ENCODE data around the gene NT5M.
"Not testable (repeated sequence)": the region's sequence is repeated elsewhere in the genome, so short reads cannot be mapped to it uniquely, and the experiment has no call there.

NT5M gene

DNA sequence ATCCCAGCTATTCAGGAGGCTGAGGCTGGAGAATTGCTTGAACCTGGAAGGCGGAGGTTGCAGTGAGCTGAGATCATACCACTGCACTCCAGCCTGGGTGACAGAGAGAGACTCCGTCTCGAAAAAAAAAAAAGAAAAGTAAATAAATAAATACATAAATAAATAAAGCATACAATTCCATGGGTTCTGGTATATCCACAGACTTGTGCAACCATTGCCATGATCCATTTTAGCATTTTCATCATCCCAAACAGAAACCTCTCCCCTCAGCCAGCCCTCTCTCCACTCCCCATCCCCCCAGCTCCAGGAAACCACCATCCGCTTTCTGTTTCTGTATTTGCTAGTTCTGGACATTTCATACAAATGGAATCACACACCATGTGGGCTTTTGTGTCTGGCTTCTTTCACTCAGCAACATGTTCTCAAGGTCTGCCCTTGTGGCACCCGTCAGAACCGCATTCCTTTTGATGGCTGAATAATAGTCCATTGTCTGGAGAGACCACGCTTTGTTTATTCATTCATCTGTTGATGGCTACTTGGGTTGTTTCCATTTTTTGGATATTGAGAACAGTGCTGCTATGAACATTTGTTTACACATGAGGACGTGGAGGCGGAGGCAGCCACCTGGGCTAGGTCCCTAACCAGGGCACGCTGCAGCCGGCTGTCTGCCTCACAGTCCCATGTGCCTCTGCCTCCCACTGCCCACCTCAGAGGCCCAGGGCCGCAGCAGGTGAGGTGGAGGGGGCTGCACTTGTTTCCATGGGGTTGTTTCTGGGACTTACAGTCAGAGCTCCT lies 76.2 kb downstream of the NT5M start:
- DNase-seq: no peak

- DNase-seq: no peak
Observed at GRCh38 chr17:17380145-17380925, 77.2 kb downstream of the NT5M start.

GRCh38 chr17:17381446-17382064 lies 78.4 kb downstream of the NT5M start:
- no peak for DNase-seq

DNA sequence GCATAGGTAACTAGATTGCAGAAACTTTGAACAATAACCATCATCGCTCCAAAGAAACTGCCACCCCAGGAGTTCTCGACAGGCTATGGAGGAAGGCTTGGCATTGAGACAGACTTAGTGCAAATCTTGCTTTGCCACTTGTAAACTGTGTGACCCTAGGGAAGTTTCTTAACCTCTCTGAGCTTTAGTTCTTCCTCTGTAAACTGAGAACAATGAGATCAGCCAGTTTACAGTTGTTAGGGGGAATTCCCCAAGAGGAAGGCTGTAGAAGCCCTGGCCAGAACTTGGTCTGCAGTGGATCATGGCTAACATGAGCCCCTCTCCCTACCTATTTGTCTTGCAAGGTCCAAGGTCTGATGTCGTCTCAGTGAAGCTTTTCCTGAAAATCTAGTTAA lies 78.9 kb downstream of the NT5M start:
- no peak for DNase-seq

DNA sequence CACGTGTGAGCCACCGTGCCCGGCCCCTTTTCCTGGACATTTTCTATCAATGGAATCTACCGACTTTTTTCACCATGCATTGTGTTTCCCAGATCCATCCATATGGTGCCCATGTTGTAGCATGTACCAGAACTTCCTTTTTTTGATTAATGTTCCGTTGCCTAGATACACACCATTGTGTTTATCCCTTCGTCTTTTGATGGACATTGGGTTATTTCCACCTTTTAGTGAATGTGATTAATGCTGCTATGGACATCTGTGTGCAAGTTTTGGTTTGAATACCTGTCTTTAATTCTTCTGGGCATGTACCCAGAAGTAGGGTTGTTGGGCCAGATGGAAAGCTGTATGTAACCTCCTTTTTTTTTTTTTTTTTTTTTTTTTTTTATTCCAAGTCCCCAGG lies 79.8 kb downstream of the NT5M start:
- no peak for DNase-seq

DNA sequence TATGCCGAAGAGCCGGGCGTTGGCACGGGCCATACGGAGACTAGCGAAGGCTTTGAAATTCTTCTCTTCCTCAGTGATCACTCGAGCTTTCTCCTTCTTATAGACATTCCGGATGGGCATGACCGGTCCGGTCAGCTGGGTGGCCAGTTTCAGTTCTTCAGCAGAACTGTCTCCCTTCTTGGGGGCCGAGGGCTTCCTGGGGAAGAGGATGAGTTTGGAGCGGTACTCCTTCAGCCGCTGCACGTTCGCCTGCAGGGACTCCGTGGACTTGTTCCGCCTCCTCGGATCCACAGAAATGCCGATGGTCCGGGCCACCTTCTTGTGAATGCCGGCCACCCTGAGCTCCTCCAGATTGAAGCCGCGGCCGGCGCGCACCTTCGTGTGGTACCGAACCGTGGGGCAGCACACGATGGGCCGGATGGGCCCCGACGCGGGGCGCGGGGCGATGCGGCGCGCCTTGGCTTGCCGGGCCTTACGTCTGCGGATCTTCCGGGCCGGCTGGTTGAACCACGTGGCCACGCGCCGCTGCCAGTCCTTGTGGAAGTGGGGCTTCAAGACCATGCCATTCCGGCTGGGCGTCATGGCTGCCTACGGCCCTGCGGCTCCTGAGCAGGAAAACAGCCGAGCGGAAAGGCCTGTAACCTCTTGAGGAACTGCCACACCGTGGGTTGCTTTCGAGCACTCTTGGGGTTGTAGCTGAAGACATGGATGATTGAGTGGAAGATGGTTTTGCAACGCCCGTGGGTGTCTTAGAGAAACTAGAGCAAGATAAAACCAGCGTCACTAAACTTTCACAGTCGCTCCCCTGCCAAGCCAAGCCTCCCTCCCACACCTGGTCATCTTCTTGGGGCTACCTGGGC lies 80.5 kb downstream of the NT5M start:
- not testable (repeated sequence) for DNase-seq

GRCh38 chr17:17384291-17384615 lies 81.1 kb downstream of the NT5M start:
- no peak for DNase-seq

- no peak for DNase-seq
Observed at GRCh38 chr17:17384961-17385360, 81.8 kb downstream of the NT5M start.

DNA sequence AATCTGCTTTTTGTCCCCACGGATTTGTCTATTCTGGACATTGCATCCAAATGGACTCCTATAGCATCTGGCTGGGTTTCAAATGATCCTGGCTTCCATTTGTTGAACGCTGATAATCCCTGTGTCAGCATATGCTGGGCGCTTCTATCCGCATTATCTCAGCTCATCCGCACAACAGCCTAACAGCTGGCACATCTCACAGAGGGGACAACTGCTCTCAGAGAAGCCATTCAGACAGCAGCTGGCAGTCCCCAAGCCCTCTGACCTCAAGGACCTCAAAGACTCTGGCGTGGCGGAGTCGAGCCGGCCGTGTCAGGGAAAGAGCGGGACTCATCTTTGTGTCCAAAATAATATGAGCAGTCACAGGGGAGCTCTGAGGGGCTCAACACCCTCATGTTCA lies 82.3 kb downstream of the NT5M start:
- no peak for DNase-seq

- DNase-seq: no peak
Observed at GRCh38 chr17:17386094-17386800, 83.1 kb downstream of the NT5M start.

DNA sequence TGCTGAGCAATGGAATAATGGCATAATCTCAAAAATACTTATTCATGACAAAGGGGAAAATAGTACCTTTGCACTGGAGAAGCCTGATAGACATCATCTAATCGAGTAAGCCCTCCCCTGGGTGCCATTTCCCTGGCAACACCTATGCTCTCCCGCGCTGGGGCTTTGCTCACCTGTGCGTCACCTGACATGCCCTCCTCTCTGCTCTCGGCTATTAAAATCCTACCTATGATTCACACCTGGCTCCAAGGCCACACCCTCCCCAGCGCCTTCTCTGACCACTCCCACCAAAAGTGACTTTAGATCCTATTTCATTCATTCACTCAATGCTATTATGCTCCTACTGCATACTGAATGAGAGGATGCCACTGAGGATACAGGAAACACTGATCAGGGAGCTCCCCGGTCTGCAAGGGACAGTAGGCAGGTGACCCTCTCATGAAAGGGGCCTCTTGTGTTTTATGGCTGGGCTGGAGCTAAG lies 83.9 kb downstream of the NT5M start:
- no peak for DNase-seq

DNA sequence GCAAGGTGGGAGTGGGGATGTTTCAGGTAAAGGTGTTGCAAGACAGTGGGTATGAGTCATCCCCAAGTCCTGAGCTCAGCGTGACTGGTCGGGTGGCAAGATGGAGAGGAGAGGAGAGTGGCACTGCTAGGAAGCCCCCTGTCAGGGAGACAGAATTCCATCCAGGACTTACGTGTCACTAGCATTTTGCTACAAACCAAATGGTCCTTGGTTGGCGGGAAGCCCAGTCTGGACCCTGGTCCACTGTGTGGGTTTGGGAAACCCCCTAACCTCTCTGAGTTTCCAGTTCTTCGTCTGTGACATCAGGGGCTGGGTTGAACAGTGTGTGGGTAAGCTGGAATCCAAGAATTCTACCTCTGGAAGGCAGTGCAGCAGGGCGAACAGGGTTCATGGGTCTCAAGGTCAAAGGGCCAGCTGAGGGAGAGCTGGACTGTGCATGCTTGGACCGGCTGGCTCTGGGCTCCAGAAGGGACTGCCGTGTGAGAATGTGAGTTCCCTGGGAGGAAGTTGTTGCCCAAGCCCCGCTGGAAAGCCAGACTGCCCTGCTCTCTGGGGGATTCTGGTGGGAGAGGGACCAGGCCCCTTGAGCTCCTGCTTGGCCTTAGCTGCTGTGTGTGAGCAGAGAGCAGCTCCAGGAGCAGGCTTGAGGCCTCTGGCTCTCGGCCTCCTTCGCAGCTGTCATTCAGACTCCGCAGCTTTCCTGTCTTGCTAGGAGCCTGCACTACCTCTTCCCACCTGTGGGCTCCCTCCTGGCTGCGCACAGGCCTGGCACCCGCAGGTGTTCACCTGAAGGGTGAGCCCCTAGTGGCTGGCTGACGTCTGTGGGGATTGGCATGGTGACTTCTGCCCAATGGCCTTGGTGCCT lies 84.6 kb downstream of the NT5M start:
- DNase-seq: peak; percentile 90

DNA sequence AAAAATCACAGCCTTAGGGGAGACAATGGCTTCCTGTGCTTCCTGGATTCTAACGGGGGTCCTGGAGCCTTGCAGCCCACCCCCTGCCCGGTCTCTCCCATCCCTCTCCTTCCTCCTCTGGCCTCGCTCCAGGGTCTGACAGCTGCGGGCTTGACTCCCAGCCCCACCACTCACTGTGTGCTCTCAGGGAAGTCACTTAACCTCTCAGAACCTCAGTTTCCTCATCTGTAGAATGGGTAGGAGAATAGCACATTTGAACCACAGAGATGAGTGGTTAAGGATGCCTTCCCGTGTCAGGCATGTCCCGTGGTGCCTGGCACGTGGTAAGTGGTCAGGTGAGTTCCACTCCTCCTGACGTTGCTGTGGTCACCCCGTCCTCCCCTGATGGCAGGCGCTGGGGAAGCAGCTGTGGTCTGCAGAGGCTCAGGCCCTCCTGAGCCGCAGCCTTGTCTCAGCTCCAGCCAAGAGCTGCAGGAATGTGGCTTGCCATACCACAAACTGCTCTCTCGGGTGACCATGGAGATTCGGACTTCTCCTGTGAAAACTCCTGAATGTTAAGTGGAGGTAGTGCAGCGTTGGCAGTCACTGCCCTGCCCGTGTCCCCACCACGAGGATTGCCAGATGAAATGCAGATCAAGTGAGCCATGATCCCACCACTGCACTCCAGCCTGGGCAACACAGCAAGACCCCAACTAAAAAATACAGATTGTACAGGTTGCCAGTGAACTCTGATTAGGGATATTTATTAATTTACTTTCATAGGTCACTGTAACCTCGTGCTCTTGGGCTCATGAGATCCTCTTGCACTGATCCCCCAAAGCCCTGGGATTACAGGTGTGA lies 85.7 kb downstream of the NT5M start:
- DNase-seq: no peak

GRCh38 chr17:17391668-17392370 lies 88.6 kb downstream of the NT5M start:
- no peak for DNase-seq

GRCh38 chr17:17393976-17394375 lies 90.8 kb downstream of the NT5M start:
- DNase-seq: no peak

DNA sequence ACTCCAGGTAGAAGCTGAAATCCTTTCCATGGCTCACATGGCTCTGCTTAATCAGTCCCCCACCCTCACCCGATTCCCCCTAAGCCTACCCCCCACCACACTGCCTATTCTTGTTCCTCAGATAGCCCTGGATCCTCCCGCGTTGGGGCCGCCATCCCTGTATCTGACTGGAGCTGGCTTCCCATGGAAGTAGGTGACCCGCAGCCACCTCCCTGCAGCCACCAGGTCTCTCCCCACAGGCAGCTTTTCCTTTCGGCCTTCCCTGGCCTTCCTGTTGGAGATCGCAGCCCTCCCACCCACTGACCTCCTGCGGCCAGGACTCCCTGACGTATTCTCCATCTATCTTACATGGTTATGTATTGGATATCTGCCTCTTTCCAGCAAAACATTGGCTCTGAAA lies 91.3 kb downstream of the NT5M start:
- no peak for DNase-seq

DNA sequence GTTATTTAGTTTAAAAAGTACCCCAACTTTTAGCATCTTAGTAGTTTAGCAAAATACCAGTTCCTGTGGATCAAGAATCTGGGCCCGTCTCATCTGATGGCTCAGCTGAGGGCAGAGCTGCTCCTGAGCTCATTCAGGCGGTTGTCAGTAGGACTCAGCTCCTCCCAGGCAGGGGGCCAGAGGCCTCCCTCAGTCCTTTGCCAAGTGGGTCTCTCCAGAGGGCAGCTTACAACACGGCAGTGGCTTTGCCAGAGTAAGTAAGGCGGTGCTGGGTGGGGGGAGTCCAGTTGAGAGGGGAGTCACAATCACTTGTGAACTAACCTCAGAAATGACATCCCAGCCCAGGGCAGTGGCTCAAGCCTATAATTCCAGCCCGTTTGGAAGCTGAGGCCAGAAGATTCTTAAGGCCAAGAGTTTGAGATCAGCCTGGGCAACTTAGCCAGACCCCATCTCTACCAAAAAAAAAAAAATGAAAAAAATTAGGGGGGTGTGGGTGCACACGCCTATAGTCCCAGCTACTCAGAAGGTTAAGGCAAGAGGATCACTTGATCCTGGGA lies 92.2 kb downstream of the NT5M start:
- DNase-seq: no peak

DNA sequence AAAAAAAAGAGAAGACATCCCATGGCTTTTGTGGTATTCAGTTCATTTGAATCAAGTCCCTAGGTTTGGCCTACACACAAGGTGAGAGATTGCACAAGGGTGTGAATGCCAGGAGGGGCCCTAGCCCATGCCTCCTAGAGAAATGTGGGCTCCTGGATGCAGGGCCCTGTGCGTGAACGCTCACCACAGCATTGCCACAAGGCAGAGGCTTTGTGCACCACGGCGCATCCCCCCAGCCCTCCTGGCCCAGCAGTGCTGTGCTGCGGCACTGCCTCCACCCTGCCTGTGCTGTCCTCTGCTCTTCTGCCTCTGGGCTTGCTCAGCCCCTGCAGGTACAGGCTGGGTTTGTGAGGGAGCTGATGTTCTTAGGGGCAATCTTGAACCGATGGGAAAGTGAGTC lies 92.7 kb downstream of the NT5M start:
- no peak for DNase-seq

Data from RPMI8226 (cell line).